Activated T-helper 17 cell treated with anti-CD3 and anti-CD28 coated beads, Interleukin-2, amount 50 U/mL, for 72 hours (primary cell): ENCODE measurements around the gene KDELR1. TPM values are rescaled to one million over a fixed set of nuclear protein-coding genes. Genes with fewer than 3 reads are reported as not detected.
A peak's percentile ranks its signal among the peaks of the same experiment; 100 is the strongest.

Experiments
- ATAC-seq: fragments of 150-1000 bp; cut with Tn5 transposase; replicated peaks from 2 replicates; pipeline ENCODE4 v1.10.0; 2021; ENCODE audit warnings: mild to moderate bottlenecking, moderate library complexity
- H3K27ac Mint-ChIP-seq: one replicate; pipeline ENCODE4 v1.8.0; 2022; ENCODE audit warnings: mixed read lengths
- H3K27me3 Mint-ChIP-seq: one replicate; pipeline ENCODE4 v1.8.0; 2022; ENCODE audit warnings: mixed read lengths
- H3K36me3 Mint-ChIP-seq: one replicate; pipeline ENCODE4 v1.8.0; 2022; ENCODE audit warnings: low read depth, mild to moderate bottlenecking, mixed read lengths
- H3K4me1 Mint-ChIP-seq: one replicate; pipeline ENCODE4 v1.8.0; 2022; ENCODE audit warnings: mixed read lengths
- H3K4me3 Mint-ChIP-seq: one replicate; pipeline ENCODE4 v1.8.0; 2022; ENCODE audit warnings: mild to moderate bottlenecking, mixed read lengths
- H3K9me3 Mint-ChIP-seq: one replicate; pipeline ENCODE4 v1.8.0; 2022; ENCODE audit warnings: mixed read lengths
- total RNA-seq, 2 donors: library from RNA; stranded (reverse); gene quantifications; one replicate each; pipeline ENCODE4 v1.2.3, GENCODE V29; 2022

KDELR1 gene
- total RNA-seq, 2 donors from 2014 or later = 73.8 to 97.0 TPM

DNA sequence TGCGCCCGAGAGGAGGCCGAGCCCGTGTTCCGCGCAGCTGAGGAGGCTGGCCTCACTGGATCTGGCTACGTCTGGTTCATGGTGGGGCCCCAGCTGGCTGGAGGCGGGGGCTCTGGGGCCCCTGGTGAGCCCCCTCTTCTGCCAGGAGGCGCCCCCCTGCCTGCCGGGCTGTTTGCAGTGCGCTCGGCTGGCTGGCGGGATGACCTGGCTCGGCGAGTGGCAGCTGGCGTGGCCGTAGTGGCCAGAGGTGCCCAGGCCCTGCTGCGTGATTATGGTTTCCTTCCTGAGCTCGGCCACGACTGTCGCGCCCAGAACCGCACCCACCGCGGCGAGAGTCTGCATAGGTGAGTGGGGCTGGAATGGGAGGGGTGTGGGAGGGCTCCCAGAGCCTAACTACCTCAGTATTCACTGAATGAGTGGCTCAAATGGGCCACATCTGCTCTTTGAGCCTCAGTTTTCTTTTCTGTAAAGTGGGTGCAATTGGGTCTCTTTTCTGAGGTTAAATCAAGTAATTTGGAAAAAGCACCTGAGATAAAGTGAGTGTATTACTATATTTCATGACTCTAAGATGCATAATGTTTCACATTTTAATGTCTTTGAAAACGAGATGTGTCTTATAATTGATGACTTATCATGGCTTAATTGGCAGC, 13.8 kb upstream of the KDELR1 start:
- Mint-ChIP-seq H3K27me3 (peaks cover 5% of the 10 kb centered on the region), H3K4me1 (peaks cover 7% of the 10 kb centered on the region), H3K9me3 (no peaks in the 10 kb centered on the region), H3K4me3 (no peak overlapping the region), H3K36me3 (no peaks in the 10 kb centered on the region), H3K27ac (no peak overlapping the region)
- no peak for ATAC-seq

GRCh38 chr19:48403606-48404005, 12.3 kb upstream of the KDELR1 start:
- no peak for ATAC-seq
- peak overlapping the region; percentile 16 for H3K27ac Mint-ChIP-seq

DNA sequence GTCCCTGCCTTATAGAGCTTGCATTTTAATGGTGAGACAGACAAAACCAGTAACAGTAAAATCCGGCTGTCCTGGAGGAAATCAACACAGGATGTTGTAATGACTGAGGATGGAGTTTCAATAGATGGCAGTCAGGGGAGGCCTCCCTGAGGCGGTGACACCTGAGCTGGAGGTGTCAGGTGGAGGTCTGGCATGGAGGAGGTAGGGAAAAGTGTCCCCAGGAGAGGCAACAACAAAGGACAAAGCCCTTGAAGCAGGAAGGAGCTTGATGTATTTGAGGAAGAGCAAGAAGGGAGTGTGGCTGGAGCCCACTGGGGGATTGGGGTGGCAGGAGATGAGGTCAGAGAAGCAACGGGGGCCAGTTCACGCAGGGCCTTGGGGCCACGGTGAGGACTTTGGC, 9.9 kb upstream of the KDELR1 start:
- peaks cover 27% of the 10 kb centered on the region for H3K4me1 Mint-ChIP-seq
- ATAC-seq = no peak
- H3K27me3 Mint-ChIP-seq = peaks cover 12% of the 10 kb centered on the region
- no peak overlapping the region for H3K4me3 Mint-ChIP-seq
- no peaks in the 10 kb centered on the region for H3K36me3 Mint-ChIP-seq
- H3K9me3 Mint-ChIP-seq = peaks cover 4% of the 10 kb centered on the region
- no peak overlapping the region for H3K27ac Mint-ChIP-seq

More at GRCh38 chr19:48403606-48404005, 12.3 kb upstream of the KDELR1 start:
- Mint-ChIP-seq H3K36me3 (no peaks in the 10 kb centered on the region), H3K4me1 (peaks cover 16% of the 10 kb centered on the region), H3K4me3 (no peak overlapping the region), H3K9me3 (peaks cover 4% of the 10 kb centered on the region), H3K27me3 (peaks cover 5% of the 10 kb centered on the region)

DNA sequence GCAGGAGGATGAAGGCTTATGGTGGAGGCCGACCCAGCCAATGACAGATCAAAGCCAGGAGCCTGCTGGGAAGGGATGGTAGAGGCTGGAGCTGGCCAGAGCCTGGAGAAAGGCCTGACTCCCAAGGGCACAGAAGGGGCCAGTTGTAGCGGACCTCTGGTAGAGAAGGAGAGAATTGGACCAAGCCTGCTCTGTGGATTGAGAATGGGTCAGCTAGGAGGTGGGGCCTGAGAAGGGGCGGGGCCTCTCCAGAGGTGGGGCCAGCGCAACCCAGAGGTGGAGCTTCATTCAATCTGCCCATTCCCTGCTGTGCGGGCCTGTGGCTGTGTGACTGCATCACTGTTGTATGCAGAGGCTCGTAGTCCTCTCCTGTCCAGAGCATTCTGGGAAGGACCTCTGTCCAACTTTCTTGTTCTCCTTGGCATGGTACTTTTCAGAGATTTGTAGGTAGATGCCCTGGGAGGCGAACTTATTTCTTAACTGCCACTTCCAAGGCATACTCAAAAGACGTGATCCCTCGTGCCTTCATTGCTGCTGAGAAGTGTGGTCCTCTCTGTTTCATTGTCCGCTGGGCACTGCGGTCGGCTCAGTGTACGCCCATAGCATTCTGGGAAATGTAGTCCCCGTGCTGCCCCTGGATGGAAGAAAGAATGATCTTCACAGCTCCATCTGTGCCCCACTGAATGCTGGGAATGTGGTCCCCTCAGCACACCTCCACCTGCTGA, 8.8 kb upstream of the KDELR1 start:
- ATAC-seq = peak; percentile 57
- Mint-ChIP-seq H3K4me3 (no peak overlapping the region), H3K4me1 (peaks cover 27% of the 10 kb centered on the region)

DNA sequence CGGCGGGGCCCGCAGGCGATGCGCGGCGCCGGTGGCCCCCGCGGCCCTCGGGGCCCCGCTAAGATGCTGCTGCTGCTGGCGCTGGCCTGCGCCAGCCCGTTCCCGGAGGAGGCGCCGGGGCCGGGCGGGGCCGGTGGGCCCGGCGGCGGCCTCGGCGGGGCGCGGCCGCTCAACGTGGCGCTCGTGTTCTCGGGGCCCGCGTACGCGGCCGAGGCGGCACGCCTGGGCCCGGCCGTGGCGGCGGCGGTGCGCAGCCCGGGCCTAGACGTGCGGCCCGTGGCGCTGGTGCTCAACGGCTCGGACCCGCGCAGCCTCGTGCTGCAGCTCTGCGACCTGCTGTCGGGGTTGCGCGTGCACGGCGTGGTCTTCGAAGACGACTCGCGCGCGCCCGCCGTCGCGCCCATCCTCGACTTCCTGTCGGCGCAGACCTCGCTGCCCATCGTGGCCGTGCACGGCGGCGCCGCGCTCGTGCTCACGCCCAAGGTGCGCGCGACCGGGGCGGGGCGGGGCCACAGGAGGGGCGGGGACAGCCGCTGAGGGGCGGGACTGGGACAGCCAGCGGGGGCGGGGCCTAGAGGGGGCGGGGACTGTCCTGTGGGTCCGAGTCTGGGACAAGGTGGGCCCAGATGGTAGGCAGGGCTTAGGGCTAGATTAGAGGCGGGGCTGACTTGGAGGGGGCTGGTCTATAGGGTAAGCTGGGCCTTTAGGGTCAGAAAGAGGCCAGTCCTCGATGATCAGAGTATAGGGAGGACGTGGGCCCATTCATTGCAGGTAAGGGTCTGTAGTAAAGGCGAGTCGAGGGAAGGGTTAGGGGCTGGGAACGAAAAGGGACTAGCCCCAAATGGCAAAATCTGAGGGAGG, 7.3 kb upstream of the KDELR1 start:
- peaks cover 32% of the 10 kb centered on the region for H3K4me1 Mint-ChIP-seq
- ATAC-seq = peak; percentile 79
- H3K9me3 Mint-ChIP-seq = peaks cover 4% of the 10 kb centered on the region
- peak overlapping the region; percentile 87 for H3K4me3 Mint-ChIP-seq
- peak overlapping the region; percentile 87 for H3K27ac Mint-ChIP-seq
- H3K36me3 Mint-ChIP-seq = no peaks in the 10 kb centered on the region
- H3K27me3 Mint-ChIP-seq = peaks cover 32% of the 10 kb centered on the region

More for the DNA sequence above, 8.8 kb upstream of the KDELR1 start:
- Mint-ChIP-seq H3K27me3 (peaks cover 20% of the 10 kb centered on the region), H3K27ac (no peak overlapping the region), H3K36me3 (no peaks in the 10 kb centered on the region), H3K9me3 (peaks cover 4% of the 10 kb centered on the region)

DNA sequence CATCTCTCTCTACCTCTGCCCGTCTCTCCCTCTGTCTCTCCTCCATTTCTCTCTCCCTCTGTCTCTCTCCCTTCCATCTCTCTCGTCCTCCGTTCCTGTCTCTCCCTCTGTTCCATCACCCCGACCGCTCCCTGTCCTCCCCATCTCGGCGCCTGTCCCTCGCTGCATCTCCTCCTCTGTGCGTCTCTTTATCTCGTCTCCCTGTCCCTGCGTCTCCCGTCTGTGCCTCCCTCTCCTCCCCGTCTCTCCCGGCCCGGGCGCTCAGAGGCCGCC, 6.7 kb upstream of the KDELR1 start:
- H3K27ac Mint-ChIP-seq = peak overlapping the region; percentile 87
- ATAC-seq = no peak

GRCh38 chr19:48397263-48398101, 6.1 kb upstream of the KDELR1 start:
- Mint-ChIP-seq H3K36me3 (no peaks in the 10 kb centered on the region), H3K4me1 (peaks cover 31% of the 10 kb centered on the region), H3K4me3 (peak overlapping the region; percentile 87), H3K9me3 (peaks cover 4% of the 10 kb centered on the region), H3K27ac (peak overlapping the region; percentile 87), H3K27me3 (peaks cover 32% of the 10 kb centered on the region)
- no peak for ATAC-seq

More for the DNA sequence above, 6.7 kb upstream of the KDELR1 start:
- H3K4me3 Mint-ChIP-seq = peak overlapping the region; percentile 87
- peaks cover 4% of the 10 kb centered on the region for H3K9me3 Mint-ChIP-seq
- peaks cover 32% of the 10 kb centered on the region for H3K27me3 Mint-ChIP-seq
- H3K36me3 Mint-ChIP-seq = no peaks in the 10 kb centered on the region
- H3K4me1 Mint-ChIP-seq = peaks cover 29% of the 10 kb centered on the region

- Mint-ChIP-seq H3K36me3 (no peaks in the 10 kb centered on the region), H3K4me3 (peak overlapping the region; percentile 87)
- ATAC-seq = no peak
Measured at GRCh38 chr19:48396824-48397176, 5.4 kb upstream of the KDELR1 start.

GRCh38 chr19:48396016-48396823, 4.9 kb upstream of the KDELR1 start:
- ATAC-seq = no peak
- Mint-ChIP-seq H3K4me3 (peak overlapping the region; percentile 4), H3K9me3 (peaks cover 4% of the 10 kb centered on the region), H3K4me1 (peaks cover 29% of the 10 kb centered on the region), H3K27me3 (peaks cover 32% of the 10 kb centered on the region), H3K27ac (no peak overlapping the region), H3K36me3 (peaks cover 2% of the 10 kb centered on the region)

More at GRCh38 chr19:48396824-48397176, 5.4 kb upstream of the KDELR1 start:
- H3K9me3 Mint-ChIP-seq = peaks cover 4% of the 10 kb centered on the region
- H3K27me3 Mint-ChIP-seq = peaks cover 32% of the 10 kb centered on the region
- peaks cover 29% of the 10 kb centered on the region for H3K4me1 Mint-ChIP-seq
- no peak overlapping the region for H3K27ac Mint-ChIP-seq

GRCh38 chr19:48395499-48395898, 4.1 kb upstream of the KDELR1 start:
- Mint-ChIP-seq H3K4me1 (peaks cover 29% of the 10 kb centered on the region), H3K27me3 (peaks cover 32% of the 10 kb centered on the region), H3K36me3 (peaks cover 6% of the 10 kb centered on the region), H3K27ac (no peak overlapping the region), H3K4me3 (peak overlapping the region; percentile 4), H3K9me3 (peaks cover 4% of the 10 kb centered on the region)
- ATAC-seq = no peak

- peaks cover 29% of the 10 kb centered on the region for H3K4me1 Mint-ChIP-seq
- H3K27ac Mint-ChIP-seq = no peak overlapping the region
- peaks cover 32% of the 10 kb centered on the region for H3K27me3 Mint-ChIP-seq
- H3K36me3 Mint-ChIP-seq = peaks cover 6% of the 10 kb centered on the region
- no peak for ATAC-seq
- peaks cover 4% of the 10 kb centered on the region for H3K9me3 Mint-ChIP-seq
- H3K4me3 Mint-ChIP-seq = peak overlapping the region; percentile 61
Measured at GRCh38 chr19:48395170-48395455, 3.8 kb upstream of the KDELR1 start.

- H3K9me3 Mint-ChIP-seq = peaks cover 3% of the 10 kb centered on the region
- ATAC-seq = no peak
- peaks cover 6% of the 10 kb centered on the region for H3K36me3 Mint-ChIP-seq
- peaks cover 32% of the 10 kb centered on the region for H3K27me3 Mint-ChIP-seq
- H3K27ac Mint-ChIP-seq = peak overlapping the region; percentile 36
- H3K4me3 Mint-ChIP-seq = peak overlapping the region; percentile 61
- H3K4me1 Mint-ChIP-seq = peaks cover 27% of the 10 kb centered on the region
Measured at GRCh38 chr19:48394331-48395169, 3.2 kb upstream of the KDELR1 start.
